Sigmoid colon (tissue), 7 donors: Measurements from ENCODE around the gene SF3B5. TPM values are rescaled to one million over a fixed set of nuclear protein-coding genes. Genes with fewer than 3 reads are reported as not detected.

Source experiments
- polyA plus RNA-seq, 3 donors: library from polyadenylated mRNA; stranded (reverse); fragments of 200-250 nt; gene quantifications; one replicate each; pipeline ENCODE4 v1.2.3, GENCODE V29; 2013
- total RNA-seq, 4 donors: library from RNA; depleted of rRNA; stranded (reverse); fragments of >200 nt; gene quantifications; one replicate each; pipeline ENCODE4 v1.1.0, GENCODE V29; 2016
- donor health status: healthy with polysubstance abuse.
- donor health status: Bipolar disorder and iron deficiency.
- donor health status: healthy.

SF3B5 gene
- total and polyA plus RNA-seq, 7 donors, result 110 to 370 (median 200) TPM

Other genes starting within 250 kb of the SF3B5 start
- gene ZC2HC1B, start 231.1 kb downstream of the SF3B5 start, total RNA-seq, result not detected
- not detected for gene ZC2HC1B, start 231.1 kb downstream of the SF3B5 start, polyA plus RNA-seq
- 10 to 100 TPM in 3 of 4 donors, 1 to 10 TPM in 1; 9.8 to 31.3 (median 13.2) TPM for gene PLAGL1, start 87.3 kb downstream of the SF3B5 start, total RNA-seq
- 10 to 100 TPM; 12.7 to 16.2 (median 14.4) TPM for gene PLAGL1, start 87.3 kb downstream of the SF3B5 start, polyA plus RNA-seq
- 1 to 10 TPM; 3.4 to 5.6 (median 4.8) TPM for gene STX11, start 54.9 kb upstream of the SF3B5 start, total RNA-seq
- gene STX11, start 54.9 kb upstream of the SF3B5 start, polyA plus RNA-seq, result 1 to 10 TPM; 3.5 to 5.4 (median 4.2) TPM
- 100 to 1,000 TPM in 2 of 4 donors, 10 to 100 TPM in 2; 36.2 to 143 (median 112) TPM for gene UTRN, start 189.8 kb upstream of the SF3B5 start, total RNA-seq
- gene UTRN, start 189.8 kb upstream of the SF3B5 start, polyA plus RNA-seq, result 10 to 100 TPM in 2 of 3 donors, 1 to 10 TPM in 1; 9.0 to 36.7 (median 13.4) TPM